MM.1S (cell line): ENCODE results near the gene TACC2.

Experiments used
- DNase-seq: peaks from one replicate; pipeline ENCODE4 v3.0.0-alpha.2; 2015
- H2AFZ ChIP-seq: fragments of 300-600 bp; sonication (generic); 2 replicates; pipeline ENCODE4 v1.6.0; 2016; ENCODE audit warnings: antibody characterized with exemption, low read length
- H3F3A ChIP-seq: fragments of 300-600 bp; sonication (generic); 2 replicates; pipeline ENCODE4 v1.6.1; 2016; ENCODE audit warnings: mild to moderate bottlenecking, antibody characterized with exemption, low read length, moderate library complexity, mixed read lengths; ENCODE audit not compliant: insufficient read depth
- H3K27ac ChIP-seq: fragments of 300-600 bp; sonication (generic); 2 replicates; pipeline ENCODE4 v1.5.1; 2016; ENCODE audit warnings: mild to moderate bottlenecking, low read length
- H3K27me3 ChIP-seq: fragments of 300-600 bp; sonication (generic); replicated peaks from 2 replicates; pipeline ENCODE4 v1.6.0; 2016; ENCODE audit warnings: low read length; ENCODE audit not compliant: insufficient read depth
- H3K36me3 ChIP-seq: fragments of 300-600 bp; sonication (generic); replicated peaks from 2 replicates; pipeline ENCODE4 v1.6.1; 2016; ENCODE audit warnings: mild to moderate bottlenecking, low read length, mixed read lengths; ENCODE audit not compliant: insufficient read depth
- H3K4me1 ChIP-seq: fragments of 300-600 bp; sonication (generic); 2 replicates; pipeline ENCODE4 v1.6.1; 2016; ENCODE audit warnings: low read length, mixed read lengths
- H3K4me2 ChIP-seq: fragments of 300-600 bp; sonication (generic); 2 replicates; pipeline ENCODE4 v1.6.0; 2016; ENCODE audit warnings: low read depth, low read length
- H3K4me3 ChIP-seq: fragments of 300-600 bp; sonication (generic); 2 replicates; pipeline ENCODE4 v1.5.1; 2016; ENCODE audit warnings: low read length, mixed read lengths
- H3K79me2 ChIP-seq: fragments of 300-600 bp; sonication (generic); 2 replicates; pipeline ENCODE4 v1.6.1; 2016; ENCODE audit warnings: mixed run types, low read length, mixed read lengths
- H3K9ac ChIP-seq: fragments of 300-600 bp; sonication (generic); 2 replicates; pipeline ENCODE4 v1.6.1; 2016; ENCODE audit warnings: low read length, mixed read lengths
- H3K9me2 ChIP-seq: fragments of 300-600 bp; sonication (generic); replicated peaks from 2 replicates; pipeline ENCODE4 v1.6.1; 2016; ENCODE audit warnings: mild to moderate bottlenecking, low read length, mixed read lengths; ENCODE audit not compliant: insufficient read depth
- H3K9me3 ChIP-seq: fragments of 300-600 bp; sonication (generic); replicated peaks from 2 replicates; pipeline ENCODE4 v1.6.1; 2016; ENCODE audit warnings: mild to moderate bottlenecking, low read length, mixed read lengths; ENCODE audit not compliant: insufficient read depth
- H4K20me1 ChIP-seq: fragments of 300-600 bp; sonication (generic); 2 replicates; pipeline ENCODE4 v1.6.1; 2016; ENCODE audit warnings: mild to moderate bottlenecking, low read length, moderate library complexity, mixed read lengths; ENCODE audit not compliant: insufficient read depth
- EZH2 ChIP-seq: fragments of 300-600 bp; sonication (generic); optimal IDR thresholded peaks from 2 replicates; pipeline ENCODE3; 2017; ENCODE audit warnings: low read depth, mild to moderate bottlenecking, antibody characterized with exemption, low read length, mixed read lengths
- EZH2phosphoT487 ChIP-seq: fragments of 300-600 bp; sonication (generic); IDR thresholded peaks from 2 replicates; pipeline ENCODE4 v1.6.1; 2018; ENCODE audit warnings: antibody characterized with exemption, low read length
- TF ChIP-seq, protein P1 (sequence below): fragments of 300-600 bp; sonication (generic); IDR thresholded peaks from 2 replicates; pipeline ENCODE4 v1.5.1; 2016; ENCODE audit warnings: antibody characterized with exemption, low read length, mixed read lengths

Gene TACC2

DNA sequence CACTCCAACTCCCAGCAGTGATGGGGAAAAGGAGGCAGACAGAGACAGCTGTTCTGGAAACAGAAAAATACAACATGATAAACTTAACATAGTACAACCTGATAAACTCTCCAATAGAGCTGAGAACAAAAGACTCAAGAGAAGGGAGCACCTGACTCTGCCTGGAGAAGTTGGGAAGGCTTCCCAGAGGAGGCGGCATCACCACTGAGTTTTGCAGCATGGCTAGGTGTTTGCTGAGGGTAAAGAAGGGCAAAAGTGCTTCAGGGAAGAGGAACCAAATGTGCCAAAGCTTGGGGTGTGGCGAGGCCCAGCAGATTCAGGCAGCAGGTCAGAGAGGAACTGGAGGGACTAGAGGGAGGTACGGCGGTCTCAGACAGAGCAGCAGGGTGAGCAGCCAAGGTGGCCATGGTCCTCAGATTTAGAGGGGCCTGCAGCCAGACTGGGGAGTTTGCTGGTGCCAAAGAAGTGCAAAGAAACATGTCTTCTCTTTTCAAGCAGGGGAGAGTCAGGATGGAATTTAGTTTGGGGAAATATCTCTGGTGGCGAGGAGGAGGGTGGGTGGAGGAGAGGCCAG lies 162.2 kb downstream of the TACC2 start:
- Histone ChIP-seq H3K9ac (no peak overlapping the region), H4K20me1 (no peaks in the 10 kb centered on the region), H3K9me2 (no peaks in the 10 kb centered on the region), H3K9me3 (no peaks in the 10 kb centered on the region), H3K4me1 (no peaks in the 10 kb centered on the region), H3K4me2 (no peak overlapping the region), H3K27me3 (no peaks in the 10 kb centered on the region), H3F3A (no peaks in the 10 kb centered on the region), H3K79me2 (no peaks in the 10 kb centered on the region), H3K36me3 (no peaks in the 10 kb centered on the region), H3K4me3 (no peak overlapping the region), H3K27ac (no peak overlapping the region), H2AFZ (no peak overlapping the region)
- TF ChIP-seq, protein P1, sequence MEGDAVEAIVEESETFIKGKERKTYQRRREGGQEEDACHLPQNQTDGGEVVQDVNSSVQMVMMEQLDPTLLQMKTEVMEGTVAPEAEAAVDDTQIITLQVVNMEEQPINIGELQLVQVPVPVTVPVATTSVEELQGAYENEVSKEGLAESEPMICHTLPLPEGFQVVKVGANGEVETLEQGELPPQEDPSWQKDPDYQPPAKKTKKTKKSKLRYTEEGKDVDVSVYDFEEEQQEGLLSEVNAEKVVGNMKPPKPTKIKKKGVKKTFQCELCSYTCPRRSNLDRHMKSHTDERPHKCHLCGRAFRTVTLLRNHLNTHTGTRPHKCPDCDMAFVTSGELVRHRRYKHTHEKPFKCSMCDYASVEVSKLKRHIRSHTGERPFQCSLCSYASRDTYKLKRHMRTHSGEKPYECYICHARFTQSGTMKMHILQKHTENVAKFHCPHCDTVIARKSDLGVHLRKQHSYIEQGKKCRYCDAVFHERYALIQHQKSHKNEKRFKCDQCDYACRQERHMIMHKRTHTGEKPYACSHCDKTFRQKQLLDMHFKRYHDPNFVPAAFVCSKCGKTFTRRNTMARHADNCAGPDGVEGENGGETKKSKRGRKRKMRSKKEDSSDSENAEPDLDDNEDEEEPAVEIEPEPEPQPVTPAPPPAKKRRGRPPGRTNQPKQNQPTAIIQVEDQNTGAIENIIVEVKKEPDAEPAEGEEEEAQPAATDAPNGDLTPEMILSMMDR = no peak
- TF ChIP-seq EZH2 (no peak), EZH2phosphoT487 (no peak)
- DNase-seq = no peak

DNA sequence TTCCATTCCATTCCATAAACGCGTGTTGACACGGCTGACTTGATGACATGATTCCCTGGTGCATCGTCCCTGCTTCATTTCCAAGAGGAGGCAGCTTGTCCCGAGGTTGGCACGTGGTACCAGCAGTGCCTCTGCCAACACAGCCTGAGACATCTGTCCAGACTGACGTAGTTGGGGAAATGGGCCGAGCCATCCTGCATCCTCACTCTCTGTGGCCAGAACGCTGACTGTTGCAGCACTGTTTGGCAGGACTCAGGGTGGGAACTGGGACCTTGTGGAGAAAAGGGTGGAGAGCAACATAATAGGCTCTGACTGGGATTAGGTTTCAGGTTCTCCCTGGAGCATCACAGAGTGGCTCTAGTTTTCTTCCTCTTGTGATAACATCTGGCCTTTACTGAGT lies 163.6 kb downstream of the TACC2 start:
- Histone ChIP-seq H3K4me3 (no peak overlapping the region), H4K20me1 (no peaks in the 10 kb centered on the region), H3K9ac (no peak overlapping the region), H3K27ac (no peak overlapping the region), H3K9me3 (no peaks in the 10 kb centered on the region), H2AFZ (no peak overlapping the region), H3K4me2 (no peak overlapping the region), H3K36me3 (no peaks in the 10 kb centered on the region), H3K9me2 (no peaks in the 10 kb centered on the region), H3K27me3 (no peaks in the 10 kb centered on the region), H3K79me2 (no peaks in the 10 kb centered on the region), H3F3A (no peaks in the 10 kb centered on the region), H3K4me1 (no peaks in the 10 kb centered on the region)
- no peak for DNase-seq
- TF ChIP-seq EZH2phosphoT487 (no peak), EZH2 (no peak)
- TF ChIP-seq, protein P1 = no peak

DNA sequence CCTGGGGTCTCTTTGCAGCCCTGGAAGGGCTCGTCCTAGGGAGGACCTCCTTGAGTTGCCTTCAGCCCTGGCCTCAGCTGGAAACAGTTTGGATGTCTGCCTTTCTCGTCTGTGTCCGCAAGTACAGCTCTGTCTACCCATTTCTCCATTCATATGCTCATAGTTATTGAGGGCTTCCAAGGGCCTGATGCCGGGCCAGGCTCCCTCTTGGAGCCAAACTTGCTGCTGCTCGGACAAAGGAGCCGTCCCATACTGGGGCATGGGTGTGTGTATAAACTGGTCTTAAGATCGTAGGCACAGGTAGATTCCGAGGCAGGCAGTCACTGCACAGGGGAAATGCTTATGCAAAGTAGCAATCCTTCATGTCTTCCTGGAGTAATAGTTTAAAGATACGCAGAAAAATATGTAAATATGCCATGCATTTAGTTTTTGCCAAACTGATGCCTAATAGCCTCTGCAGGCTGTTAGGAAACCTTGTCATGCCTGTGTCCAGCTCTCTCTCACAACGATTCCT lies 165.1 kb downstream of the TACC2 start:
- Histone ChIP-seq H3K9ac (no peak overlapping the region), H3K9me2 (no peaks in the 10 kb centered on the region), H3K4me2 (no peak overlapping the region), H3K27me3 (peaks cover 6% of the 10 kb centered on the region), H4K20me1 (no peaks in the 10 kb centered on the region), H2AFZ (no peak overlapping the region), H3K9me3 (no peaks in the 10 kb centered on the region), H3K36me3 (no peaks in the 10 kb centered on the region), H3K4me3 (no peak overlapping the region), H3K4me1 (no peaks in the 10 kb centered on the region), H3K27ac (no peak overlapping the region), H3F3A (no peaks in the 10 kb centered on the region), H3K79me2 (no peaks in the 10 kb centered on the region)
- no peak for DNase-seq
- TF ChIP-seq EZH2phosphoT487 (no peak), EZH2 (no peak)
